Lower leg skin (tissue), 3 donors: Measurements from ENCODE around the gene MRGPRG.

Source experiments
- POLR2A ChIP-seq, 2 donors: fragments of 450-650 bp; IDR thresholded peaks; one replicate each; pipeline ENCODE4 v1.6.1; 2016 to 2017; ENCODE audit warnings: antibody characterized with exemption in 2 of 2, mild to moderate bottlenecking in 1 of 2, moderate library complexity in 1 of 2
- TF ChIP-seq, protein P1 (sequence below), 3 donors: fragments of 450-650 bp; IDR thresholded peaks; one replicate each; pipeline ENCODE4 v1.5.1; 2016; ENCODE audit warnings: antibody characterized with exemption in 3 of 3, mild to moderate bottlenecking in 3 of 3, moderate library complexity in 2 of 3

- TF ChIP-seq, protein P1, sequence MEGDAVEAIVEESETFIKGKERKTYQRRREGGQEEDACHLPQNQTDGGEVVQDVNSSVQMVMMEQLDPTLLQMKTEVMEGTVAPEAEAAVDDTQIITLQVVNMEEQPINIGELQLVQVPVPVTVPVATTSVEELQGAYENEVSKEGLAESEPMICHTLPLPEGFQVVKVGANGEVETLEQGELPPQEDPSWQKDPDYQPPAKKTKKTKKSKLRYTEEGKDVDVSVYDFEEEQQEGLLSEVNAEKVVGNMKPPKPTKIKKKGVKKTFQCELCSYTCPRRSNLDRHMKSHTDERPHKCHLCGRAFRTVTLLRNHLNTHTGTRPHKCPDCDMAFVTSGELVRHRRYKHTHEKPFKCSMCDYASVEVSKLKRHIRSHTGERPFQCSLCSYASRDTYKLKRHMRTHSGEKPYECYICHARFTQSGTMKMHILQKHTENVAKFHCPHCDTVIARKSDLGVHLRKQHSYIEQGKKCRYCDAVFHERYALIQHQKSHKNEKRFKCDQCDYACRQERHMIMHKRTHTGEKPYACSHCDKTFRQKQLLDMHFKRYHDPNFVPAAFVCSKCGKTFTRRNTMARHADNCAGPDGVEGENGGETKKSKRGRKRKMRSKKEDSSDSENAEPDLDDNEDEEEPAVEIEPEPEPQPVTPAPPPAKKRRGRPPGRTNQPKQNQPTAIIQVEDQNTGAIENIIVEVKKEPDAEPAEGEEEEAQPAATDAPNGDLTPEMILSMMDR (IDR thresholded peaks at IDR 0.05), result no peak
- no peak for TF ChIP-seq POLR2A (IDR thresholded peaks at IDR 0.05)
These were observed 663 bp downstream of the MRGPRG start for GRCh38 chr11:3217818-3218482.
